ENCODE measurements around the gene CFAP65.

The CFAP65 gene

DNA sequence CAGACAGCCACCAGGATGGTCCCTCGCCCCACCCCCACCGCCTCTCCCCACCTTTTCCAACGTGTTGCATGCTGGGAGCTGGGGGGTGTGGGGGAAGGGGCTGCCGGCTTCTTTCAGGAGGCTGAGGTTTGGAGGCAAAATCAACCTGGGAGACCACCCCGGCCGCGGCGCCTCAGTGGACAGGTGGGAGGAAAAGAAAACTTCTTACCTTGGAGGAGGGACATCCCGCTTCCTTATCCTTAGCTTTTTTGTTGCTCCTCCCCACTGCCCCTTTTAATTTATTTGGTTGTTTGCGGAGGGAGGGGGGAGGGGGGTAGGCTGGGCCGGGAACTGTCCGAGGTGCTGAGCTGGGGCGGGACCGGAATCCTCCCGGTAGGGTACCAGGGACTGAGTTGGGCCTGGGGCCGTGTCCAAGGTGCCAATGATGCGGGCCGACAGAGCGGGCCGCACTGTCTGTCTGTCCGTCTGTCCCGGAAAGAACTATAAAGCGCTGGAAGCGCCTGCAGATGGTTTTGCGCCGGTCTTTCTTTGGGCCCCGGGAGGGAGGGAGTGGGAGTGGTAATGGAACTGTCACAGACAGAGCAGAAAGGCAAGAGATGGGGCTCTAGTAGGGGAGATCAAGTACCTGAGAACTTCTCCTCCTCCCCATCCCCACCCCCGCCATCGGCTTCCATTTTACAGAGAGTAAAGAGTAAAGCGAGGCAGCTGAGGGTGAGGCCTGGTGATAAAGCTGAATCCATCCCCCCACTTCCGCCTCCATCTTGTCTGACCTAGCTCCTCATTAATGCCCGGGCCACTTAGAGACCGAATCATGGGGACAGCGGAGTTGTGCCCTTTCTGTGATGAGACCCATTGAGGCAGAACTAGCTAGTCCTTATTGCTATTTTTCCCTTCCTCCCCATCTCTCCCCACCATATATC, 79.4 kb downstream of the CFAP65 start:
- DNase-seq = peak; percentile 52

DNA sequence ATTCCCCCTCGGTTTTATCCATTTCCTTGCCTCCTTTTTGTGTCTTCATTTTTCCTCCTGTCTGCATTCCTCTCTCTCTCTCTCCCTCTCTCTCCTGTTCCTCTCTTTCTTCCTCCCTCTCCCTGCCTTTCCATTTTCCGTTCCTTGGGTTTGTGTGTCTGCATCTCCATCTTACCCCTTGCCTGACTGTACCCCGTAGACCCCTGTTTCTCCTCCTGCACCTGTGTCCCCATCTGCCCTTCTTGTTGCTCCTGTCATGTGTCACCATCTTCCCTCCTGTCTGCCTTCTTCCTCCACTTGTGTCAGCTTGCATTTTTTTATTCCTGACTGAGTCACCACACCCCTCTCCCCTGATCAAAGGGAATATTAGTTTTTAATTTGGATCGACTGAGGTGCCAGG, 80.1 kb downstream of the CFAP65 start:
- DNase-seq = no peak

DNA sequence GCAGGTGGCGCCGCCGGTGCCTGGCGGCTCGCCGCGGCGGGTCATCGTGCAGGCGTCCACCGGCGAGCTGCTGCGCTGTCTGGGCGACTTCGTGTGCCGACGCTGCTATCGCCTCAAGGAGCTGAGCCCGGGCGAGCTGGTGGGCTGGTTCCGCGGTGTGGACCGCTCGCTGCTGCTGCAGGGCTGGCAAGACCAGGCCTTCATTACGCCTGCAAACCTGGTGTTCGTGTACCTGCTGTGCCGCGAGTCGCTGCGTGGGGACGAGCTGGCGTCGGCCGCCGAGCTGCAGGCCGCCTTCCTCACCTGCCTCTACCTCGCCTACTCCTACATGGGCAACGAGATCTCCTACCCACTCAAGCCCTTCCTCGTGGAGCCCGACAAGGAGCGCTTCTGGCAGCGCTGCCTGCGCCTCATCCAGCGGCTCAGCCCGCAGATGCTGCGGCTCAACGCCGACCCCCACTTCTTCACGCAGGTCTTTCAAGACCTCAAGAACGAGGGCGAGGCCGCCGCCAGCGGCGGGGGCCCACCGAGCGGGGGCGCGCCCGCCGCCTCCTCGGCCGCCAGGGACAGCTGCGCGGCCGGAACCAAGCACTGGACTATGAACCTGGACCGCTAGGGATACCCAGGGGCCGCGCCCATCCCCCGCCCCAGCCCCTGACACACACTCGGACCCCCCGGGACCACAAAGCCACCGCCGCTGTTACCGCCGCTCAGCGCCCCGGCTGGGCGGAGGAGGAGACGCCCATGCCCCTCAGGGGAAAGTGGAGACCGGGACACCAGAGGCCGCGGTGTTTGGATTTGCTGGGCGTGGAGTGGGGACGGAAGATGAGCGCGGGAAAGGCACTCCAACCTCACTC, 80.8 kb downstream of the CFAP65 start:
- no peak for DNase-seq

DNA sequence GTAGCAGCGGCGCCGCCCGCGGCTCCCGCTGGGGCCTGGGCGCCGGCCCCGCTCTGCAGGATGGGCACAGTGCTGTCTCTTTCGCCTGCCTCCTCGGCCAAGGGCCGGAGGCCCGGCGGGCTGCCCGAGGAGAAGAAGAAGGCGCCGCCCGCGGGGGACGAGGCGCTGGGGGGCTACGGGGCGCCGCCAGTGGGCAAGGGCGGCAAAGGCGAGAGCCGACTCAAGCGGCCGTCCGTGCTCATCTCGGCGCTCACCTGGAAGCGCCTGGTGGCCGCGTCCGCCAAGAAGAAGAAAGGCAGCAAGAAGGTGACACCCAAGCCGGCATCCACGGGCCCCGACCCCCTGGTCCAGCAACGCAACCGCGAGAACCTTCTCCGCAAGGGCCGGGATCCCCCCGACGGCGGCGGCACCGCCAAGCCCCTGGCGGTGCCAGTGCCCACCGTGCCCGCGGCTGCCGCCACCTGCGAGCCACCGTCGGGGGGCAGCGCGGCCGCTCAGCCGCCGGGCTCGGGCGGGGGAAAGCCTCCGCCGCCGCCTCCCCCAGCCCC, 81.5 kb downstream of the CFAP65 start:
- no peak for DNase-seq

DNA sequence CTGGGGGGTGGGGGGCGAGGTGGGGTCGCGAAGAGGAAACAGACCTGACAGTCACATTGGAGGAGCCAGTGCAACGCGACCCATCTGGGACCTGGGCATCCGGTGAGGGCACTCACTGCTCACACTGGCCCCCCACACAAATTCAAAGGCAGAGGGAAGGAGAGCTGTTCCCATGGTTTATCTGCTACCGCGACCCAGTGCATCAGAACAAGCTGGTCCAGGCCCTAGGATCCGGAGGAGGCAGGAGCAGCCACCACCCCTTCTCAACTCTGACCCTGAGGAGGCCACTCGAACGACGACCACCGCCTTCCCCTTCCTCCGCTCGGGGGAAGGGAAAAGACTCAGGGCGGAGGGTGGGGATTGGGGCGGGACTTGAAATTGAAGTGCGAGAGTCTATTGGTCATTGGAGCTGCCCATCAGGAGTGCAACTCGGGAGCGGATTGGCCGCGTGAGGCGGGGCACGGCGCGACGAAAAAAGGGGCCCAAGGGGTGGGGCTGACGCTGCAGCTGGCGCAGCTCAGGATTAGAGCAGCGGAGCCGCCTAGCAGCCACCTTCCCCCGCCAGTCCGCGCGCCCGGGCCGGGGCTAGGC, 82.1 kb downstream of the CFAP65 start, which contains the start of gene CDK5R2:
CDK5R2 (plus strand) TSS at position 526 of the 591 bp plus-strand sequence. CDS start 155 bp downstream, outside the sequence.
- peak; percentile 91 for DNase-seq

GRCh38 chr2:218958276-218958675, 83.0 kb downstream of the CFAP65 start:
- no peak for DNase-seq

DNA sequence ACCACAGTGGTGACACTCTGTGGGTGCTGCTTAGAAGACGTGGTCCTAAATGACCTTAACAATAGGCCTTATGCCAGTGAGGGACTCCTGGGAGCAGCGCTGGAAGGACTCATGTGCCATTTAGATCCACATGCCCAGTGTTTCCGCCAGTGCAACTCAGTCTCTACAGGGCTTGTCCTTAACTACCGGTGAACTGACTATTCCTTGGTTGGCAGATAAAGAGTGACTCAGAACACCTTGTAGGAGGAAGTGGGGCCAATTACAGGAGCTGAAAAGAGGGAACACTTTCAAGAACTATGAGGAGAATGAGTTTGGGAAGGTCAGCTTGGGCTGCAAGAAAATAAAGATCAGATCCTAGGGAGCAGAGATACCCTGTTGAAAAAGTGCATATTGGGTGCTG, 83.6 kb downstream of the CFAP65 start:
- DNase-seq = no peak

DNA sequence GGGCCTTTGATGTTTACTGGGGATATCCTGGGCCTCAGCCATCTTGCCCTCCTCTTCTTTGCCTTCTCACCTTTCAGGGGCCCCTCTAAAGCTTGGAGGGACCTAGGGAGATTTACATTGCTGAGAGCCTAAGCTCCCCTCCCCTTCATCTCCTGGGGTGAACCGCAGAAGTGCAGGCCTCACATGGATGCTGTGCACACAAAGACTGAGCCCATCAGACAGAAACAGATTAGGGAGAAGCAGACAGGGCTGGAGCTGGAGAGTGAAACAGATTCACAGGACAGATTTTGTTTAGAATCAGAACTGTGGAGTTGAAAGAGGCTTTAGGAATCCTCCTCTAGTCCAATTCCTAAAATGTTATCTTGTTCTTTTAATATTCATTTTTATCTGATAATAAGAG, 85.3 kb downstream of the CFAP65 start:
- no peak for DNase-seq

DNA sequence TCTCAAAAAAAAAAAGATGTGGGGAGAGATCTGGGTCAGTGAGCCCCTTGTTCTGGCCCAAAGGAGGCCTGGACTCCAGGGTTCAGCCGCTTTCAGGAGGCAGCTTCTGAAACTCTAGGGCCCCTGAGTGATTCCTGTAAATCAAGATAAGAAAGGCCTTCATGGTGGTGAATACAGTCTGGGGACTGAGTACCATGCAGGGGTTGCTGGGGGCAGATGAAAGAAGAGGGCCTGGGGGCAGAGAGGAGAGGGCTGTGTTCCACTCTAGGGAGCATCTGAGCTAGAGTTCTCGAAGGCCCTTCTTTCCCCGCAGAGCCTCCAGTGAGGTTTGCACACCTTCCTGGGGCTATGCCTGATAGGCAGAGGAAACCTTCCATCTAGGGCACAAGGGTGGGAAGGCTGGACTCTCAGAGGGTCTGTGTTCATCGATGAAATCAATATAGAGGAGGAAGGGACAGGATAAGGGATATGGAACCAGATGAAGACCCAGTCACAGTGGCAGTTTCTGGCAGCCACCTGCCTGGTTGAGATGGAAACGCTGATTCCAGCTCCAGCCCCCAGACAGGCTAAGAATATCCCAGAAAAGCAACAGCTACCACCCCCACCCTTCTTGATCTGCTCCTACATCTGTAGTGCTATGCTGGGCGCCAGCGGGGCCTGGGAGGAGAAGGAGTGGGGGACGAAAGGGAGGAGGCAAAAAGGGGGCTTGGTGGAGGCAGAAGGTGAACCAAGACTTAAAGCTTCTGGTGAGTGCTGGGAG, 86.6 kb downstream of the CFAP65 start:
- no peak for DNase-seq

DNA sequence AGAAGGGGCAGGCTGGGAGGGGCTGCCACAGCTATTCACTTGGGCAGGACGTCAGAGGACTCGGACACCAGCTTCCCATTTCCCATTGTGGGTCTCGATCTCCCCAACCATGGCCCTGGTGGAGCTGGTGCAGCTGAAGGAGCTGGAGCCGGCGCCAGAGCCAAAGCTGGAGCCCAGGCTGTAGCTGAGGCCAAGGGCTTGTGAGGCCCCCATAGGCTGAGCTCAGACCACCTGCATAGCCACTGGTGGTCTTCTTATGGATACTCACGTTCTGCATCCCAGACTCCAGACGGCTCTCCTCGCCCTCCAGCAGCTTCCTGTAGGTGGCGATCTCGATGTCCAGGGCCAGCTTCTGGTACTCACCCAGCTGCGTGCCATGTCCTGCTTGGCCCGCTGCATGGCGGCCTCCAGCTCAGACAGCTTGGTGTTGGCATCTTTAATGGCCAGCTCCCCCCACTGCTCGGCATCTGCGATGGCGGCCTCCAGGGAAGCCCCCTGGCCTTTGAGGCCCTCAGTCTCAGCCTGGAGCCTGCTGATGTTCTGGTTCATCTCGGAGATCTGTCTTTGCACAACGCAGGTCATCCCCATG, 87.9 kb downstream of the CFAP65 start:
- DNase-seq = no peak

Measured in NCI-H1694 treated with DMSO at 0.1 percent for 48 hours (cell line).